Astrocyte of the spinal cord (primary cell): ENCODE results near the gene RHBDL2.
A peak's percentile ranks its signal among the peaks of the same experiment; 100 is the strongest.

Experiments used
- DNase-seq: peaks from one replicate; pipeline ENCODE4 v3.0.0; 2011; ENCODE audit warnings: low read depth, low spot score
- H3K4me3 ChIP-seq: 2 replicates; pipeline ENCODE4 v1.5.1; 2011; ENCODE audit warnings: low read depth, mild to moderate bottlenecking, low read length, moderate library complexity
- in situ Hi-C: cut with HindIII; loops from 2 replicates; pipeline ENCODE4 v1.10.0; 2017; ENCODE audit warnings: low sequenced_read_pairs
- TF ChIP-seq, protein P1 (sequence below): IDR thresholded peaks from 2 replicates; pipeline ENCODE4 v1.5.1; 2012; ENCODE audit warnings: low read depth, mild to moderate bottlenecking, low read length, inconsistent platforms

The RHBDL2 gene

DNA sequence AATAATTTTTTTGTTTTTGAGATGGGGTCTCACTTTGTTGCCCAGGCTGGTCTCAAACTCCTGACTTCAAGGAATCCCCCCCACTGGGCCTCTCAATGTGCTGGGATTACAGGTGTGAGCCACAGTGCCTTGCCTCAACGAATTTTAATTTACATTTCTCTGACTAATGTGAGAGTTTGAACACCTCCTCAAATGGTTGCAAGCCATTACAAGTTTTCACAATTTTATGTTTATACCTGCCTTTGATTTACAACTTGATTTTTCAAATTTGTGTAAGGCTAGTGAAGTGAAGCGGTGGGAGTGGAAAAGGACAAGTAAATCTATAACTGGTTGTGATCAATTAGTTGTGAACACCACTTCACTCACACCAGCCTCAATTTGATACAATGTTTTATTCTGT is 8.9 kb upstream of the RHBDL2 start:
- TF ChIP-seq, protein P1, sequence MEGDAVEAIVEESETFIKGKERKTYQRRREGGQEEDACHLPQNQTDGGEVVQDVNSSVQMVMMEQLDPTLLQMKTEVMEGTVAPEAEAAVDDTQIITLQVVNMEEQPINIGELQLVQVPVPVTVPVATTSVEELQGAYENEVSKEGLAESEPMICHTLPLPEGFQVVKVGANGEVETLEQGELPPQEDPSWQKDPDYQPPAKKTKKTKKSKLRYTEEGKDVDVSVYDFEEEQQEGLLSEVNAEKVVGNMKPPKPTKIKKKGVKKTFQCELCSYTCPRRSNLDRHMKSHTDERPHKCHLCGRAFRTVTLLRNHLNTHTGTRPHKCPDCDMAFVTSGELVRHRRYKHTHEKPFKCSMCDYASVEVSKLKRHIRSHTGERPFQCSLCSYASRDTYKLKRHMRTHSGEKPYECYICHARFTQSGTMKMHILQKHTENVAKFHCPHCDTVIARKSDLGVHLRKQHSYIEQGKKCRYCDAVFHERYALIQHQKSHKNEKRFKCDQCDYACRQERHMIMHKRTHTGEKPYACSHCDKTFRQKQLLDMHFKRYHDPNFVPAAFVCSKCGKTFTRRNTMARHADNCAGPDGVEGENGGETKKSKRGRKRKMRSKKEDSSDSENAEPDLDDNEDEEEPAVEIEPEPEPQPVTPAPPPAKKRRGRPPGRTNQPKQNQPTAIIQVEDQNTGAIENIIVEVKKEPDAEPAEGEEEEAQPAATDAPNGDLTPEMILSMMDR, result no peak
- in situ Hi-C loops, result no loop called here
- no peak overlapping the region for H3K4me3 ChIP-seq
- DNase-seq, result no peak

DNA sequence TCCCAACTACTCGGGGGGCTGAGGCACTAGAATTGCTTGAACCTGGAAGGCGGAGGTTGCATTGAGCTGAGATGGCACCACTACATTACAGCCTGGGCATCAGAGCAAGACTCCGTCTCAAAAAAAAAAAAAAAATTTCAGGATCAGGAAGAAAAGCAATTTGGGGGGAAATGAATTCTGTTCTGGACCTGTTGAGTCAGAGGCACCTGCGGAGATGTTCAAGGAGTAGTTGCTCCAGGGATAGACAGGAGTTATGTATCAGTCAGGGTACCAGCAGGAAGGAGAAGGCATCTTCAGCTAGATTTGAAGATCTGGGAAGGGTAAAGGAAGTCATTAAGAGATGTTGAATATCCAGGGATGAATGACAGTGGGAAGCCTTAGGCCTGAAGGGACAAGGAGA is 2.9 kb upstream of the RHBDL2 start:
- TF ChIP-seq, protein P1, result no peak
- H3K4me3 ChIP-seq, result no peak overlapping the region
- no peak for DNase-seq
- in situ Hi-C loops, result no loop called here

DNA sequence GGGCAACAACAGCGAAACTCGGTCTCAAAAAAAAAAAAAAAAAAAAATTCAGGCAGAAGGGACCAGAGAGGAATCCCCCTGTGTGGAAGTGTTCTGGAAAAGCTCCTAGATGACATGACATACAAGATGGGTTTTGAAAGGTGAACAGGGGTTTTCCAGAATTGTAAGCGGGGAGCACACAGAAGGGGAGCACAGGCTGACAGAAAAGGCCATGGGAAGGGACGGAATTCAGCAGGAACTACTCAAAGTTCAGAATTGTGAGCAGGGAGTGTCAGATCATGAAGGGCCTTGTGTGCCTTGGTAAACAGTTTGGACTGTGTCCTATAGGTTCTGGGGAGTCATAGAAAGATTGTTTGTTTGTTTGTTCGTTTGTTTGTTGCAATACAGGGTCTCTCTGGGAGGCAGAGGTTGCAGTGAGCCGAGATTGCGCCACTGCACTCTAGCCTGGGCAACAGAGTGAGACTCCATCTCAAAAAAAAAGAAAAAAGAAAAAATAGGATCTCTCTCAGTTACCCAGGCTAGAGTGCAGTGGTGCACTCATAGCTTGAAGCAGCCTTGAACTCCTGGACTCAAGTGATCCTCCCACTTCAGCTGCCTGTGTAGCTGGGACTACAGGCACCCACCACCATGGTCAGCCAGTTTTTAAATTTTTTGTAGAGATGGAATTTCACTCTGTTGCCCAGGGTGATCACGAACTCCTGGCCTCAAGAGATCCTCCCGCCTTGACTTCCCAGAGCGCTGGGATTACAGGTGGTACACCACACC is 1.2 kb upstream of the RHBDL2 start:
- TF ChIP-seq, protein P1, result no peak
- in situ Hi-C loops, result no loop called here
- no peak for DNase-seq
- no peak overlapping the region for H3K4me3 ChIP-seq

DNA sequence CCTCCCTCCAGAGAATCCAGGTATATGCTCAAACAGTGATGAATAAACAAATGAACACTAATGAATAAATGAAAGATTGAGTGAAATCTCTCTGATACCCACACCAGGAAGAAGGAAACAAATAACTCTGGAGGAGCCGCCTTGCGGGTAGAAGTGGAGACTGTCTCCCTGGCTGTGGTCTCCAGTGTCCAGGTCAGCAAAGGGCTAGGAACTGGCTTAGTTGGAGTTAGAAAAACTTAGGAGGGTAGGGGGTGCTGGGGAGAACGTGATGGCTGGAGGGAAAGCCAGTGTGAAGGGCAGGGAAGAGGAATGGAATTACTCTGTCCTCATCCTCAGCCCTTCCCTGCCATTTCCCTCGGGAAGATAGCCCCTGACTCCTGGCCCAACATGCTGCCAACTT is 537 bp downstream of the RHBDL2 start:
- DNase-seq, result no peak
- in situ Hi-C loops, result no loop called here

DNA sequence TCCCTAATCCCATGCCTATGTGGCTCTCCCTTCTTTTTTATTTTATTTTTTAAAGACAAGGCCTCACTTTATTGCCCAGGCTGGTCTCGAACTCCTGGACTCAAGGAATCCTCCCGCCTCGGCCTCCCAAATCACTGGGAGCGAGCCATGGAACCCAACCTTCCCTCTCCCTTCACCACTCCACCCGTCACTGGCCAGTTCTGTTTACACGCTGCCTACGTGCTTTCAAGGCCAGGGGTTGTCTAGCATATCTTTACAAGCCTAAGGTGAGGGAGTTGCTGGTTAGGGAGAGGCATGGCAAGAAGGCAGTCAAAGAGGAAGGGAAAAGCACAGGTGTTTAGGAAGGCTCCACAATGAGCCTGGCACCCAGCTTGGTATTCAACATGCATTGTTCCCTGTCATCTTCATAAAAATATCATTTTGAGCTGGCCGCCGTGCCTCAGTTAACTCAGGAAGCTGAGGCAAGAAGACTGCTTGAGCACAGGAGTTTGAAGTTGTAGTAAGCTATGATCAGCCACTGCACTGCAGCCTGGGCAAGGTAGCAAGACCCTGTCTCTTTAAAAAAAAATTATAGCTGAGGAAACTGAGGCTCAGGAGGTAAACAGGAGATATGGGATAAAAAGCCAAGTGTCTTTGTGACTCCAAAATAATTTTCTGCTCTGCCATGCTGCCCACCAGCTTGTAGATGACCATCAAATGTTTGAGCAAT is 1.1 kb downstream of the RHBDL2 start:
- in situ Hi-C loops, result no loop called here
- TF ChIP-seq, protein P1, result no peak
- DNase-seq, result no peak
- H3K4me3 ChIP-seq, result no peak overlapping the region

More for the DNA sequence above, 537 bp downstream of the RHBDL2 start:
- TF ChIP-seq, protein P1, result no peak
- peak overlapping the region; percentile 29 for H3K4me3 ChIP-seq

DNA sequence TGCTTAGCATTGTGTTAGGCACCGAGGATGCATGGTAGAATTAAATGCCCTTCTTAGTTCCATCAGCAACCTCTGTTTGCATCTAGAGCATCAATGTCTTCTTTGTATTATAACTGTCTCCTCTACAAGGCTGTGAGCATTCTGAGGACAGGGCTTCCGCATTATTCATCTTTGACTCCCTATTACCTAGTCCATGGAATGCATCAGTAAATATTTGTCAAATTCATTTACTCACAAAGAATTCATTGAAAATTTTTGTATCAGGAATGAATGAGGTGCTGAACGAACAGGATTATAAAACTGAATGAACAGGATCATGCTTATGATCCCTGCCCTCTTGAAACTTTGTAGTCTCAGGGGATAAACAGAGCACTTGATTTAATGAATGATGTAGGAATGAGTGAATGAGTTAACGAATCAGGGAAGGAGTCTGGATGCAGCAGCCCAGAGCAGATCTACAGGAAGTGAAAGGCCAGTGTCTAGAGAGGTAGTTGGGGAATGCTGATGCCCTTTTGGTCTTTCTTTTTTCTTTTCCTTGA is 2.8 kb downstream of the RHBDL2 start:
- H3K4me3 ChIP-seq, result no peak overlapping the region
- TF ChIP-seq, protein P1, result no peak
- in situ Hi-C loops, result no loop called here
- DNase-seq, result no peak
